HEK293T (cell line): ENCODE results near the gene SMPD2.

ENCODE experiments used
- BHLHE40 ChIP-seq: fragments of 450-650 bp; IDR thresholded peaks from 2 replicates; pipeline ENCODE4 v1.6.1; 2016; ENCODE audit warnings: mild to moderate bottlenecking, moderate library complexity, borderline replicate concordance
- ELF4 ChIP-seq: fragments of 450-650 bp; IDR thresholded peaks from 2 replicates; pipeline ENCODE4 v1.6.1; 2017; ENCODE audit warnings: antibody characterized with exemption
- FOXK2 ChIP-seq: fragments of 450-650 bp; IDR thresholded peaks from 2 replicates; pipeline ENCODE4 v1.6.1; 2016; ENCODE audit warnings: mild to moderate bottlenecking
- NFRKB ChIP-seq: fragments of 450-650 bp; IDR thresholded peaks from 2 replicates; pipeline ENCODE4 v1.6.1; 2016; ENCODE audit warnings: mild to moderate bottlenecking, moderate library complexity
- PKNOX1 ChIP-seq: fragments of 450-650 bp; IDR thresholded peaks from 2 replicates; pipeline ENCODE4 v1.6.1; 2016
- SP1 ChIP-seq: fragments of 450-650 bp; IDR thresholded peaks from 2 replicates; pipeline ENCODE4 v1.6.1; 2017
- SUZ12 ChIP-seq: fragments of 450-650 bp; IDR thresholded peaks from 2 replicates; pipeline ENCODE4 v1.6.1; 2016; ENCODE audit warnings: mild to moderate bottlenecking
- TARDBP ChIP-seq: fragments of 450-650 bp; IDR thresholded peaks from 2 replicates; pipeline ENCODE4 v1.6.1; 2016

- no peak for TF ChIP-seq FOXK2
- no peak for TF ChIP-seq SUZ12
- TF ChIP-seq BHLHE40 = no peak
- no peak for TF ChIP-seq SP1
- TF ChIP-seq NFRKB = no peak
- no peak for TF ChIP-seq PKNOX1
- TF ChIP-seq TARDBP = no peak
- TF ChIP-seq ELF4 = no peak
Measured at GRCh38 chr6:109477184-109477583, 36.7 kb downstream of the SMPD2 start.
